ENCODE results near the gene GNRHR.

- no peak for TF ChIP-seq CTCF (IDR thresholded peaks at IDR 0.05)
- no peak for TF ChIP-seq POLR2A (IDR thresholded peaks at IDR 0.05)
Measured at GRCh38 chr4:67755974-67756373, 1.8 kb upstream of the GNRHR start.

Measured in Peyer's patch (tissue), 4 donors.